ENCODE results near the gene SLC18A2. TPM values are rescaled to one million over a fixed set of nuclear protein-coding genes. Genes with fewer than 3 reads are reported as not detected.
"Not testable (repeated sequence)": the region's sequence is repeated elsewhere in the genome, so short reads cannot be mapped to it uniquely, and the experiment has no call there.

The SLC18A2 gene
- total RNA-seq, 1 donor from 2014 or later, result 1.0 TPM

GRCh38 chr10:117228210-117228609, 12.7 kb upstream of the SLC18A2 start:
- Histone ChIP-seq H3K27me3 (ENCODE audit: control insufficient read depth in 3 of 3, insufficient read depth in 3 of 3, low read length in 3 of 3) (peaks cover 7 to 40% (median 15%) of the 10 kb centered on the region in 3 donors), H3K4me1 (ENCODE audit: control insufficient read depth in 3 of 3, insufficient read depth in 3 of 3, low read length in 3 of 3) (no peaks in the 10 kb centered on the region), H3K9me3 (ENCODE audit: control insufficient read depth in 3 of 3, low read length in 3 of 3) (no peaks in the 10 kb centered on the region), H3K4me3 (ENCODE audit: low read length in 3 of 3) (no peak overlapping the region), H3K36me3 (ENCODE audit: control insufficient read depth in 3 of 3, insufficient read depth in 3 of 3, low read length in 3 of 3) (no peaks in the 10 kb centered on the region), H3K9ac (ENCODE audit: low read depth in 1 of 3, low read length in 3 of 3) (no peak overlapping the region), H3K27ac (ENCODE audit: low read depth, low read length) (no peak overlapping the region)

DNA sequence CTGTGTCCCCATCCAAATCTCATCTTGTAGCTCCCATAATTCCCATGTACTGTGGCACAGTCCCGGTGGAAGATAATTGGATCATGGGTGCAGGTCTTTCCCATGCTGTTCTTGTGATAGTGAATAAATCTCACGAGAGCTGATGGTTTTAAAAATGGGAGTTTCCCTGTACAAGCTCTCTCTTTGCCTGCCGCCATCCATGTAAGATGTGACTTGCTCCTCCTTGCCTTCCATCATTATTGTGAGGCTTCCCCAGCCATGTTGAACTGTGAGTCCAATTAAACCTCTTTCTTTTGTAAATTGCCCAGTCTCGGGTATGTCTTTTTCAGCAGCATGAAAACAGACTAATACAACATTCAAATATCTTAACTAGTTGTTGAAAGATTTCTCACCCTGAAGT, 10.8 kb upstream of the SLC18A2 start:
- H3K4me1 ChIP-seq (ENCODE audit: control insufficient read depth in 3 of 3, insufficient read depth in 3 of 3, low read length in 3 of 3); H3K27ac ChIP-seq (ENCODE audit: low read depth, low read length); H3K9me3 ChIP-seq (ENCODE audit: control insufficient read depth in 3 of 3, low read length in 3 of 3); H3K9ac ChIP-seq (ENCODE audit: low read depth in 1 of 3, low read length in 3 of 3); H3K36me3 ChIP-seq (ENCODE audit: control insufficient read depth in 3 of 3, insufficient read depth in 3 of 3, low read length in 3 of 3); H3K4me3 ChIP-seq (ENCODE audit: low read length in 3 of 3): not testable (repeated sequence)
- peaks cover 7 to 42% (median 10%) of the 10 kb centered on the region in 3 donors for H3K27me3 ChIP-seq (ENCODE audit: control insufficient read depth in 3 of 3, insufficient read depth in 3 of 3, low read length in 3 of 3)

- Histone ChIP-seq H3K4me3 (ENCODE audit: low read length in 3 of 3) (no peak overlapping the region), H3K27me3 (ENCODE audit: control insufficient read depth in 3 of 3, insufficient read depth in 3 of 3, low read length in 3 of 3) (peaks cover 18 to 43% (median 33%) of the 10 kb centered on the region in 3 donors), H3K9ac (ENCODE audit: low read depth in 1 of 3, low read length in 3 of 3) (no peak overlapping the region), H3K27ac (ENCODE audit: low read depth, low read length) (no peak overlapping the region), H3K36me3 (ENCODE audit: control insufficient read depth in 3 of 3, insufficient read depth in 3 of 3, low read length in 3 of 3) (no peaks in the 10 kb centered on the region), H3K9me3 (ENCODE audit: control insufficient read depth in 3 of 3, low read length in 3 of 3) (no peaks in the 10 kb centered on the region), H3K4me1 (ENCODE audit: control insufficient read depth in 3 of 3, insufficient read depth in 3 of 3, low read length in 3 of 3) (no peaks in the 10 kb centered on the region)
Measured at GRCh38 chr10:117237401-117237991, 3.4 kb upstream of the SLC18A2 start.

DNA sequence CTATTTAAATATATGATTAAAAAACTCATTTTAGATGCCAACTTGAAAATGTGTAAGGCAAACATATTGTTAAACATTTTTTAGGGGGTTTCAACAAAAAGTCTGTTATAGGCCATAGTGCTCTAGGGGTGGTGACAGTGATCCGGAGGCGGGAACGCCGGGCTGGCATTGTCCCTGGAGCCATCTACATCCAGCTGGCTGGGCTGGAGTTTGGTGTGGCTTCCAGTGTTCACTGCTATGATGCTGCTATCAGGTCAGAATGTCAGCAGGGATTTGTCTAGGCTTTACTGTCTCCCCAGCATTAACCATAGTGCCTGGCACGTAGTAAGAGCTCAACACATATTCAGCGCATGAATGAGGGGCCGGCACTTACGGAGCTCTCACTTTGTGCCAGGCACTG, 1.9 kb upstream of the SLC18A2 start:
- Histone ChIP-seq H3K36me3 (ENCODE audit: control insufficient read depth in 3 of 3, insufficient read depth in 3 of 3, low read length in 3 of 3) (no peaks in the 10 kb centered on the region), H3K9me3 (ENCODE audit: control insufficient read depth in 3 of 3, low read length in 3 of 3) (no peaks in the 10 kb centered on the region), H3K4me3 (ENCODE audit: low read length in 3 of 3) (no peak overlapping the region), H3K27ac (ENCODE audit: low read depth, low read length) (no peak overlapping the region), H3K4me1 (ENCODE audit: control insufficient read depth in 3 of 3, insufficient read depth in 3 of 3, low read length in 3 of 3) (no peaks in the 10 kb centered on the region), H3K27me3 (ENCODE audit: control insufficient read depth in 3 of 3, insufficient read depth in 3 of 3, low read length in 3 of 3) (peaks cover 28 to 43% (median 38%) of the 10 kb centered on the region in 3 donors), H3K9ac (ENCODE audit: low read depth in 1 of 3, low read length in 3 of 3) (no peak overlapping the region)

- Histone ChIP-seq H3K9ac (ENCODE audit: low read depth in 1 of 3, low read length in 3 of 3) (no peak overlapping the region), H3K36me3 (ENCODE audit: control insufficient read depth in 3 of 3, insufficient read depth in 3 of 3, low read length in 3 of 3) (no peaks in the 10 kb centered on the region), H3K4me1 (ENCODE audit: control insufficient read depth in 3 of 3, insufficient read depth in 3 of 3, low read length in 3 of 3) (no peaks in the 10 kb centered on the region), H3K4me3 (ENCODE audit: low read length in 3 of 3) (no peak overlapping the region), H3K9me3 (ENCODE audit: control insufficient read depth in 3 of 3, low read length in 3 of 3) (no peaks in the 10 kb centered on the region), H3K27ac (ENCODE audit: low read depth, low read length) (no peak overlapping the region), H3K27me3 (ENCODE audit: control insufficient read depth in 3 of 3, insufficient read depth in 3 of 3, low read length in 3 of 3) (peaks cover 35 to 50% (median 47%) of the 10 kb centered on the region in 3 donors)
Measured at GRCh38 chr10:117239721-117240620, 943 bp upstream of the SLC18A2 start.

GRCh38 chr10:117241541-117242462, 888 bp downstream of the SLC18A2 start:
- Histone ChIP-seq H3K27ac (ENCODE audit: low read depth, low read length) (no peak overlapping the region), H3K4me1 (ENCODE audit: control insufficient read depth in 3 of 3, insufficient read depth in 3 of 3, low read length in 3 of 3) (no peaks in the 10 kb centered on the region), H3K9me3 (ENCODE audit: control insufficient read depth in 3 of 3, low read length in 3 of 3) (no peaks in the 10 kb centered on the region), H3K27me3 (ENCODE audit: control insufficient read depth in 3 of 3, insufficient read depth in 3 of 3, low read length in 3 of 3) (peaks cover 39 to 51% (median 41%) of the 10 kb centered on the region in 3 donors), H3K4me3 (ENCODE audit: low read length in 3 of 3) (no peak overlapping the region), H3K36me3 (ENCODE audit: control insufficient read depth in 3 of 3, insufficient read depth in 3 of 3, low read length in 3 of 3) (no peaks in the 10 kb centered on the region), H3K9ac (ENCODE audit: low read depth in 1 of 3, low read length in 3 of 3) (no peak overlapping the region)

DNA sequence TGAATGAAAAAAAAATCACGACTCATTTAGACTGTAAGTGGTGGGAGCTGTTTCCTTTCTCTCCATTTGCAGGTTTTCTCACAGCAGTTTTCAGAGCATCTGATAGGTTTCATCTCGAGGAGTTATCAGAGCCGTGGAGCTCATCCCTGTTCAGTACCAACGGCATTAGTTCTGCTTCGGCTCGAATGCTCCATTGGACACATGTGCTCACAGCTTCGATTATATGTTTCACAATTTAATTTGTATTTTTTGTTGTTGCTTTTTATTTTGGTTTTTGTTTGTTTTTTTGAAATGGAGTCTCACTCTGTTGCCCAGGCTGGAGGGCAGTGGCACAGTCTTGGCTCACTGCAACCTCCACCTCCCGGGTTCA, 1.5 kb downstream of the SLC18A2 start:
- Histone ChIP-seq H3K27me3 (ENCODE audit: control insufficient read depth in 3 of 3, insufficient read depth in 3 of 3, low read length in 3 of 3) (peaks cover 39 to 49% (median 42%) of the 10 kb centered on the region in 3 donors), H3K27ac (ENCODE audit: low read depth, low read length) (no peak overlapping the region), H3K9me3 (ENCODE audit: control insufficient read depth in 3 of 3, low read length in 3 of 3) (no peaks in the 10 kb centered on the region), H3K4me1 (ENCODE audit: control insufficient read depth in 3 of 3, insufficient read depth in 3 of 3, low read length in 3 of 3) (no peaks in the 10 kb centered on the region), H3K4me3 (ENCODE audit: low read length in 3 of 3) (no peak overlapping the region), H3K9ac (ENCODE audit: low read depth in 1 of 3, low read length in 3 of 3) (no peak overlapping the region), H3K36me3 (ENCODE audit: control insufficient read depth in 3 of 3, insufficient read depth in 3 of 3, low read length in 3 of 3) (no peaks in the 10 kb centered on the region)

DNA sequence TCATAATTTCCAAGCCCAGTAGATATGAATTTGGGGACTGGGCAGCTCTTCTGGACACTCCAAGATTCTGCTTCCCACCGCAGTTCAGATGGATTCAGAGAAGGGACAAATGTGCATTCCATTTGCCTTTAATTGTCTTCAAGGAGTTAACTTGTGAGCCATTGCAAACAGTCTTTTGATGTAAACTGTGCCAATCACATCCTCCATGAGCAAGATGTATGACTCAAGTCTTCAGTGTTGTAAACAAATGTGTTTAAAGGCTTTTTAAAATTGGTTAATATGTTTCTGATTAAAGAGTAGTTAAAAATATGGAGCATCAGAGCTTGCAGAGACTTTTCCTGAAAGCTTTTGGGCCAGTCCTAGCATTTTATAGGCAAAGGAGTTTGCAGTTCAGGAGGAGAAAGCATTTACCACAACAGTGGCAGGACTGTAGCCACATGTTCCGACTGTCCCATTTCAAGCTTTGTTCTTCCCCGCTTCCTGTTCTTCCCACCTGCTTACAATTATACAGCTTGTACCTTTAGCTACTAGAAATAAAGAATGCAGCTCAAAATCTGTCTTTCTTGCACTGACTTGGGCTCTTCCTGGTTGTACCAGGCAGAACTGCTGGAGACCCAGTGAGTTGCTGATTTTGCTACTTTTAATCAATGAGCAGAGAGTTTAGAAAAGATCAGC, 6.2 kb downstream of the SLC18A2 start:
- H3K4me3 ChIP-seq (ENCODE audit: low read length in 3 of 3), result no peak overlapping the region
- H3K36me3 ChIP-seq (ENCODE audit: control insufficient read depth in 3 of 3, insufficient read depth in 3 of 3, low read length in 3 of 3), result no peaks in the 10 kb centered on the region
- H3K4me1 ChIP-seq (ENCODE audit: control insufficient read depth in 3 of 3, insufficient read depth in 3 of 3, low read length in 3 of 3), result no peaks in the 10 kb centered on the region
- H3K27me3 ChIP-seq (ENCODE audit: control insufficient read depth in 3 of 3, insufficient read depth in 3 of 3, low read length in 3 of 3), result peaks cover 29 to 38% (median 34%) of the 10 kb centered on the region in 3 donors
- H3K9me3 ChIP-seq (ENCODE audit: control insufficient read depth in 3 of 3, low read length in 3 of 3), result no peaks in the 10 kb centered on the region
- H3K27ac ChIP-seq (ENCODE audit: low read depth, low read length), result no peak overlapping the region
- H3K9ac ChIP-seq (ENCODE audit: low read depth in 1 of 3, low read length in 3 of 3), result no peak overlapping the region

- Histone ChIP-seq H3K9me3 (ENCODE audit: control insufficient read depth in 3 of 3, low read length in 3 of 3) (no peaks in the 10 kb centered on the region), H3K4me3 (ENCODE audit: low read length in 3 of 3) (no peak overlapping the region), H3K36me3 (ENCODE audit: control insufficient read depth in 3 of 3, insufficient read depth in 3 of 3, low read length in 3 of 3) (no peaks in the 10 kb centered on the region), H3K27ac (ENCODE audit: low read depth, low read length) (no peak overlapping the region), H3K27me3 (ENCODE audit: control insufficient read depth in 3 of 3, insufficient read depth in 3 of 3, low read length in 3 of 3) (peaks cover 20 to 36% (median 33%) of the 10 kb centered on the region in 3 donors), H3K9ac (ENCODE audit: low read depth in 1 of 3, low read length in 3 of 3) (no peak overlapping the region), H3K4me1 (ENCODE audit: control insufficient read depth in 3 of 3, insufficient read depth in 3 of 3, low read length in 3 of 3) (no peaks in the 10 kb centered on the region)
Measured at GRCh38 chr10:117248750-117249465, 8.0 kb downstream of the SLC18A2 start.

Data from skeletal muscle tissue (tissue), 4 donors.